NCI-H524 (cell line): ENCODE data around the gene APH1A.
"Not testable (repeated sequence)": the region's sequence is repeated elsewhere in the genome, so short reads cannot be mapped to it uniquely, and the experiment has no call there.

Experiments
- DNase-seq, 2 experiments: peaks; one replicate each; lab custom pipeline; 2025; lab: John Stamatoyannopoulos, UW

The APH1A gene

GRCh38 chr1:150268340-150268704, 494 bp downstream of the APH1A start:
- no peak for DNase-seq

GRCh38 chr1:150267896-150268295, 920 bp downstream of the APH1A start:
- no peak for DNase-seq

GRCh38 chr1:150263549-150263948, 5.3 kb downstream of the APH1A start:
- no peak for DNase-seq

GRCh38 chr1:150262388-150263320, 6.2 kb downstream of the APH1A start:
- DNase-seq, result no peak

GRCh38 chr1:150261367-150261766, 7.4 kb downstream of the APH1A start:
- DNase-seq, result no peak

- DNase-seq, result peak in 1 of 2 experiments; percentile 23
These were observed 8.8 kb downstream of the APH1A start for GRCh38 chr1:150259758-150260669.

- DNase-seq, result no peak
These were observed 9.6 kb downstream of the APH1A start for GRCh38 chr1:150259217-150259616.

GRCh38 chr1:150257624-150258585, 10.9 kb downstream of the APH1A start, which contains the start of gene CA14:
TSS of gene CA14 (plus strand) at chr1:150257774. CDS start at chr1:150258129, 355 bp downstream.
- peak in 1 of 2 experiments; percentile 31 for DNase-seq

- DNase-seq, result no peak
These were observed 12.1 kb downstream of the APH1A start for GRCh38 chr1:150256554-150257341.

GRCh38 chr1:150256198-150256553, 12.6 kb downstream of the APH1A start:
- no peak for DNase-seq

GRCh38 chr1:150249936-150250335, 18.9 kb downstream of the APH1A start:
- no peak for DNase-seq

- DNase-seq, result no peak
These were observed 25.8 kb downstream of the APH1A start for GRCh38 chr1:150243003-150243402.

- no peak for DNase-seq
These were observed 31.1 kb downstream of the APH1A start for GRCh38 chr1:150237746-150238145.

GRCh38 chr1:150237176-150237575, 31.6 kb downstream of the APH1A start:
- not testable (repeated sequence) for DNase-seq

GRCh38 chr1:150236614-150237100, 32.2 kb downstream of the APH1A start:
- no peak for DNase-seq

- DNase-seq, result peak; percentile 99
These were observed 32.8 kb downstream of the APH1A start, which contains the start of gene ANP32E for GRCh38 chr1:150235852-150236613. TSS of gene ANP32E (minus strand) at chr1:150236112. CDS start at chr1:150235786, 326 bp downstream.

GRCh38 chr1:150235294-150235851, 33.4 kb downstream of the APH1A start:
- DNase-seq, result peak in 1 of 2 experiments; percentile 44

GRCh38 chr1:150234566-150235293, 34.1 kb downstream of the APH1A start:
- DNase-seq, result peak; percentile 10 to 55

GRCh38 chr1:150234309-150234565, 34.6 kb downstream of the APH1A start:
- DNase-seq, result no peak
